Heart right ventricle (tissue), 16 donors: ENCODE data around the gene CABP7. TPM values are rescaled to one million over a fixed set of nuclear protein-coding genes. Genes with fewer than 3 reads are reported as not detected.

Experiments used
- ATAC-seq, 8 donors: fragments of 200-7000 bp; cut with Tn5 transposase; one replicate each; pipeline ENCODE4 v1.9.1; 2020; ENCODE audit warnings: mild to moderate bottlenecking in 8 of 8, moderate library complexity in 8 of 8, moderate number of reproducible peaks in 1 of 8
- DNase-seq, 2 donors: peaks; one replicate each; pipeline ENCODE4 v3.0.0-alpha.2; 2020
- H3K27ac ChIP-seq, 10 donors: fragments of 200-600 bp; sonication (generic) in 2 of 10; one replicate each; pipeline versions ENCODE4 v1.5.0 to v1.8.0; 2020 to 2022; ENCODE audit warnings: mild to moderate bottlenecking in 3 of 10
- H3K27me3 ChIP-seq, 7 donors: fragments of 200-600 bp; one replicate each; pipeline ENCODE4 v1.8.0; 2021 to 2022; ENCODE audit warnings: mild to moderate bottlenecking in 2 of 7
- H3K36me3 ChIP-seq, 9 donors: fragments of 200-600 bp; sonication (generic) in 1 of 9; one replicate each; pipeline versions ENCODE4 v1.5.0 to v1.8.0; 2020 to 2022; ENCODE audit warnings: mild to moderate bottlenecking in 2 of 9
- H3K4me1 ChIP-seq, 9 donors: fragments of 200-600 bp; sonication (generic) in 1 of 9; one replicate each; pipeline versions ENCODE4 v1.5.0 to v1.8.0; 2020 to 2022; ENCODE audit warnings: mild to moderate bottlenecking in 4 of 9
- H3K4me3 ChIP-seq, 10 donors: fragments of 200-600 bp; sonication (generic) in 2 of 10; one replicate each; pipeline versions ENCODE4 v1.5.0 to v1.8.0; 2020 to 2022; ENCODE audit warnings: mild to moderate bottlenecking in 7 of 10, moderate library complexity in 2 of 10
- H3K9me3 ChIP-seq, 11 donors: fragments of 200-600 bp in 10 of 11; sonication (generic) in 2 of 11; one replicate each; pipeline versions ENCODE4 v1.5.0 to v1.8.0; 2013 to 2022; ENCODE audit warnings: mild to moderate bottlenecking in 2 of 11, control low read depth in 1 of 11, moderate library complexity in 1 of 11
- WGBS, 2 donors: extraction: QIAGEN DNeasy Blood & Tissue Kit; methylation state at CpG; one replicate each; pipeline ENCODE4 v1.1.7; 2013; ENCODE audit warnings: inconsistent platforms in 1 of 2; 5-methylcytosine and 5-hydroxymethylcytosine counted together
- intact Hi-C, 10 donors: fragments of 100-400 bp; cut with DNase I; formaldehyde crosslinking; loops; one replicate each; pipeline versions ENCODE4 v1.11.1 to v1.14.2; 2022
- polyA plus RNA-seq, 2 donors: library from polyadenylated mRNA; stranded (reverse); fragments of 200-250 nt; gene quantifications; one replicate each; pipeline ENCODE4 v1.2.3, GENCODE V29; 2013
- total RNA-seq, 10 donors: library from RNA; stranded (reverse); fragmentation: NEBNext Ultra II Directional in 3 of 10; extraction: Animal tissue kit (Norgen Biotek cat#: 25700) in 3 of 10; gene quantifications; one replicate each; pipeline versions ENCODE4 v1.2.1 to v1.2.4, GENCODE V29; 2021 to 2023
- TF ChIP-seq, protein P1 (sequence below), 9 donors: fragments of 200-600 bp; sonication (generic) in 2 of 9; IDR thresholded peaks; one replicate each; pipeline versions ENCODE4 v1.5.0 to v1.8.0; 2021 to 2022; ENCODE audit warnings: antibody characterized with exemption in 9 of 9, mild to moderate bottlenecking in 5 of 9, moderate library complexity in 1 of 9
- donor health status: Arrhythmogenic right ventricular cardiomyopathy.
- donor health status: ischemic (EF 13 %, LVEDD 7.1; RV severe dilation, severe dysfunction).
- donor health status: healthy with polysubstance abuse.
- donor health status: DM: no; HTN: yes; CAD: no.
- donor health status: DM: no; HTN: no; CAD: no.
- donor health status: ischemic (EF 25% LVEDD 6.9; RV normal size, moderate dysfunction).
- donor health status: ischemic (EF 25% LVEDD 5.7; RV mildly dilated, moderate dysfunction).
- donor health status: healthy.
- donor health status: DM: yes; HTN: yes; CAD: no.
- donor health status: Ischemic cardiomyopathy.
- donor health status: ischemic (EF 35%, LVEDD 5.7; RV mildly dilated, moderate dysfunction).
- donor health status: nonischemic (EF 11% LVEDD 7.7; RV severe dilation, severe dysfunction).
- donor health status: DM: yes; HTN: yes; CAD: no.
- donor health status: PGD.
- donor health status: ischemic (EF 29% LVEDD 5.4; RV normal size, mild dysfunction).
- donor health status: nonischemic (EF 23%, LVEDD 6.1; RV moderate dilation, normal function).

The CABP7 gene
- total and polyA plus RNA-seq, 12 donors: 0.07 to 0.15 TPM; not detected in 10

- peaks cover 0 to 48% (median 37%) of the 10 kb centered on the region in 7 donors for H3K27me3 ChIP-seq
- no peak overlapping the region for H3K4me3 ChIP-seq
- intact Hi-C loops: loop anchor here in 1 of 10 donors (5.0 kb wide), 1 partner anchor 305 kb away; no protein-coding TSS in a partner anchor
- no peaks in the 10 kb centered on the region for H3K9me3 ChIP-seq
- peaks cover 0 to 9% (median 0%) of the 10 kb centered on the region in 9 donors for H3K36me3 ChIP-seq
- ATAC-seq (peak in 1 of 8 donors; percentile 8), DNase-seq (no peak)
- TF ChIP-seq, protein P1, sequence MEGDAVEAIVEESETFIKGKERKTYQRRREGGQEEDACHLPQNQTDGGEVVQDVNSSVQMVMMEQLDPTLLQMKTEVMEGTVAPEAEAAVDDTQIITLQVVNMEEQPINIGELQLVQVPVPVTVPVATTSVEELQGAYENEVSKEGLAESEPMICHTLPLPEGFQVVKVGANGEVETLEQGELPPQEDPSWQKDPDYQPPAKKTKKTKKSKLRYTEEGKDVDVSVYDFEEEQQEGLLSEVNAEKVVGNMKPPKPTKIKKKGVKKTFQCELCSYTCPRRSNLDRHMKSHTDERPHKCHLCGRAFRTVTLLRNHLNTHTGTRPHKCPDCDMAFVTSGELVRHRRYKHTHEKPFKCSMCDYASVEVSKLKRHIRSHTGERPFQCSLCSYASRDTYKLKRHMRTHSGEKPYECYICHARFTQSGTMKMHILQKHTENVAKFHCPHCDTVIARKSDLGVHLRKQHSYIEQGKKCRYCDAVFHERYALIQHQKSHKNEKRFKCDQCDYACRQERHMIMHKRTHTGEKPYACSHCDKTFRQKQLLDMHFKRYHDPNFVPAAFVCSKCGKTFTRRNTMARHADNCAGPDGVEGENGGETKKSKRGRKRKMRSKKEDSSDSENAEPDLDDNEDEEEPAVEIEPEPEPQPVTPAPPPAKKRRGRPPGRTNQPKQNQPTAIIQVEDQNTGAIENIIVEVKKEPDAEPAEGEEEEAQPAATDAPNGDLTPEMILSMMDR (IDR thresholded peaks at IDR 0.05): no peak
- H3K4me1 ChIP-seq: peaks cover 0 to 30% (median 11%) of the 10 kb centered on the region in 9 donors
- H3K27ac ChIP-seq: no peak overlapping the region
- 24 to 28% methylated on average over 14 of the region's 14 CpGs for WGBS, 2 donors
Measured at GRCh38 chr22:29702000-29702930, 17.5 kb upstream of the CABP7 start.

DNA sequence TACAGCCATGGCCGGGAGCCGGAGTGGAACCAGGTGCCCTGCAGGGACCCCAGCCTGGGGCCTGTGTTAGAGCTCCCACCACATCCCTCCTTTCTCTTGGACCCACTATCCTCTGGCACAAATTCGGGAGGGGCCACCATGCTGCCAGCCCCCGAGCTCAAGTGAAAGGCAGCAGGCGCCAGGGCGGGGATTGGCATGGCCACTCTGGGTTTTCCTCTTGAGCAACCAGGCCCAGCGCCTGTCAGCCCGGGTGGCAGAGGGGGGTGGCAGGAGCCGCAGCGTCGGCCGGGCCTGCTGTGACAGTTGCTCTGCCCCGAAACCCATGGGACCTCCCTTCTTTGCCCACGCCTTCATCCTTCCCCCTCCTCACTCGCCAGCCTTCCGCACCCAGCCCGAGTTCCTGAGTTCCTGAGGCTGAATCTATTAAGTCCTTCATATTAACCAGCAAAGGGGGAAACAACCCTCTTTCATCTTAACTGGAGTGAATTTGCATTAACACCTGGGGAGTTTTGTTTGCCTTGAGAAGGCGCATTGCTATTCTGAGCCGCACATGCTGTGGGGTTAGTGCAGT, 16.8 kb upstream of the CABP7 start:
- WGBS, 2 donors: 18 to 27% methylated on average over 19 of the region's 19 CpGs

DNA sequence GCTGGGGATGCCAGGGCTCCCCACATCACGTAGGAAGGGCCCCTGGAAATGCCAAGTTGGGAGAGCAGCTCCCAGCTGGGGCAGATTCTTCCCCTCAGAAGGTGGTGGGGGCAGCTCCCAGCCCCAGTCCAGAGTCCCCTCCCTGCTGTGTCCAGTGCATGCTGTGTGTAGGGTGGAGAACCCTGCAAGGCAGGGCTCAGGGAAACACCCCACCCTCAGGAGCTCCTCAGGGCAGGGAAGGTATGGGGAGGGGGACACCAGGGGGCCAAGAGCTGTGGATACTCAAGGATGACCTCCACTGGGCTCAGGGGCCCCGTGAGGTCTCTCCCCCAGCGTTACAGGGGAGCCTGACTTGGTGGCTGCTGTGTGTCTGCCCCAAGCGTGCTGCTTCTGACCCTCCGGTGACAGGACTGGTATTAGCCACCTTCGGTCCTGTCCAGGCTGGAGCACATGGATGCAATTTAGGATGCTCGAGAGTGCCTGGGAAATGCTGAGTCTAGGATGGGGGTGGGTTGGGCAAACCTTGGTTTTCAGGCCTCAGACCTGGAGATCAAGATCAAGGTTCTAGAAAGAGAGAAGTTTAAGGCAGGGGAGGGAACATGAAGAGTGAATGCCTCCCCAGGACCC, 16.1 kb upstream of the CABP7 start:
- DNase-seq (no peak), ATAC-seq (no peak)
- Histone ChIP-seq H3K4me3 (no peak overlapping the region), H3K27me3 (peaks cover 0 to 52% (median 39%) of the 10 kb centered on the region in 7 donors), H3K4me1 (peaks cover 0 to 30% (median 11%) of the 10 kb centered on the region in 9 donors), H3K27ac (no peak overlapping the region), H3K36me3 (no peaks in the 10 kb centered on the region), H3K9me3 (no peaks in the 10 kb centered on the region)
- TF ChIP-seq, protein P1 (IDR thresholded peaks at IDR 0.05): no peak
- intact Hi-C loops: loop anchor here in 1 of 10 donors (5.0 kb wide), 1 partner anchor 304 kb away; no protein-coding TSS in a partner anchor
- WGBS, 2 donors: 18 to 30% methylated on average over 7 of the region's 7 CpGs

More for the DNA sequence above, 16.8 kb upstream of the CABP7 start:
- intact Hi-C loops: loop anchor here in 1 of 10 donors (5.0 kb wide), 1 partner anchor 304 kb away; no protein-coding TSS in a partner anchor
- peaks cover 0 to 30% (median 11%) of the 10 kb centered on the region in 9 donors for H3K4me1 ChIP-seq
- DNase-seq (peak in 1 of 2 donors; percentile 44), ATAC-seq (peak in 5 of 8 donors; percentile 34 to 68 (median 59))
- TF ChIP-seq, protein P1 (IDR thresholded peaks at IDR 0.05): no peak
- H3K27ac ChIP-seq: no peak overlapping the region
- H3K4me3 ChIP-seq: no peak overlapping the region
- peaks cover 0 to 2% (median 0%) of the 10 kb centered on the region in 9 donors for H3K36me3 ChIP-seq
- no peaks in the 10 kb centered on the region for H3K9me3 ChIP-seq
- peaks cover 0 to 50% (median 39%) of the 10 kb centered on the region in 7 donors for H3K27me3 ChIP-seq
